Fibroblast of lung (primary cell): ENCODE measurements around the gene CDKAL1. TPM values are rescaled to one million over a fixed set of nuclear protein-coding genes. Genes with fewer than 3 reads are reported as not detected.

ENCODE experiments used
- DNase-seq, 2 donors: peaks; one replicate each; pipeline versions ENCODE4 v3.0.0 to v3.0.0-alpha.2; 2010; ENCODE audit warnings: low read depth in 2 of 2
- H2AFZ ChIP-seq: 2 replicates; pipeline ENCODE4 v1.5.1; 2012; ENCODE audit warnings: low read length, control low read depth, inconsistent platforms
- H3K27ac ChIP-seq: 2 replicates; pipeline ENCODE4 v1.5.1; 2011; ENCODE audit warnings: low read length, control low read depth; ENCODE audit not compliant: insufficient read depth
- H3K27me3 ChIP-seq: 2 replicates; pipeline ENCODE4 v1.5.1; 2011; ENCODE audit warnings: mild to moderate bottlenecking, low read length; ENCODE audit not compliant: control insufficient read depth, insufficient read depth
- H3K36me3 ChIP-seq: 2 replicates; pipeline ENCODE4 v1.5.1; 2011; ENCODE audit warnings: low read length; ENCODE audit not compliant: control insufficient read depth, insufficient read depth
- H3K4me1 ChIP-seq: 2 replicates; pipeline ENCODE4 v1.5.1; 2011; ENCODE audit warnings: low read length; ENCODE audit not compliant: control insufficient read depth, insufficient read depth; ENCODE audit errors: extremely low read depth
- H3K4me2 ChIP-seq: 2 replicates; pipeline ENCODE4 v1.5.1; 2011; ENCODE audit warnings: low read length, control low read depth; ENCODE audit not compliant: insufficient read depth; ENCODE audit errors: extremely low read depth
- H3K4me3 ChIP-seq, 4 experiments: fragments of 200-600 bp in 1 of 4; sonication (generic) in 1 of 4; replicated peaks in 1 of 4; 2 replicates each; pipeline ENCODE4 v1.5.1; 2011 to 2016; ENCODE audit warnings: low read length in 4 of 4, low read depth in 3 of 4, mild to moderate bottlenecking in 3 of 4, control low read depth in 2 of 4, inconsistent platforms in 1 of 4, mixed read lengths in 1 of 4; ENCODE audit not compliant: insufficient read depth in 1 of 4; ENCODE audit errors: control extremely low read depth in 1 of 4
- H3K79me2 ChIP-seq: 2 replicates; pipeline ENCODE4 v1.5.1; 2012; ENCODE audit warnings: mild to moderate bottlenecking, low read length, inconsistent platforms; ENCODE audit not compliant: control insufficient read depth, insufficient read depth
- H3K9ac ChIP-seq: 2 replicates; pipeline ENCODE4 v1.5.1; 2011; ENCODE audit warnings: mild to moderate bottlenecking, low read length, control low read depth; ENCODE audit not compliant: insufficient read depth
- H3K9me3 ChIP-seq: 2 replicates; pipeline ENCODE4 v1.5.1; 2012; ENCODE audit warnings: low read depth, low read length; ENCODE audit not compliant: control insufficient read depth, insufficient read depth
- H4K20me1 ChIP-seq: 2 replicates; pipeline ENCODE4 v1.5.1; 2011; ENCODE audit warnings: low read length; ENCODE audit not compliant: control insufficient read depth, insufficient read depth; ENCODE audit errors: extremely low read depth
- CTCF ChIP-seq, 2 donors: IDR thresholded peaks in 1 of 2; conservative IDR thresholded peaks in 1 of 2; 1 replicate in 1 of 2; 2 replicates in 1 of 2; pipeline ENCODE4 v1.5.1; 2011 to 2012; ENCODE audit warnings: low read length in 2 of 2, control low read depth in 1 of 2, inconsistent platforms in 1 of 2, low read depth in 1 of 2, mild to moderate bottlenecking in 1 of 2
- EZH2 ChIP-seq: IDR thresholded peaks from 2 replicates; pipeline ENCODE4 v1.5.1; 2012; ENCODE audit warnings: low read length, control low read depth, mild to moderate bottlenecking; ENCODE audit errors: missing control alignments
- polyA plus RNA-seq, 2 donors: library from polyadenylated mRNA; depleted of rRNA in 1 of 2; stranded (reverse) in 1 of 2; unstranded in 1 of 2; fragments of >200 nt; gene quantifications; 2 replicates each; pipeline ENCODE4 v1.2.1, GENCODE V29; 2011 to 2012; ENCODE audit warnings: missing spikeins in 1 of 2
- total RNA-seq: library from RNA; depleted of rRNA; stranded (reverse); fragments of >200 nt; gene quantifications from 2 replicates; pipeline ENCODE4 v1.2.1, GENCODE V29; 2014

Gene CDKAL1
- total and polyA plus RNA-seq, 2 donors (not counting 1 experiment from before 2014, with no cell fraction given): 7.4 to 15.0 TPM

GRCh38 chr6:20808439-20808838 is 274.2 kb downstream of the CDKAL1 start:
- H3K79me2 ChIP-seq: no peaks in the 10 kb centered on the region
- no peaks in the 10 kb centered on the region for H3K36me3 ChIP-seq
- H3K9ac ChIP-seq: no peak overlapping the region
- no peaks in the 10 kb centered on the region for H3K27me3 ChIP-seq
- H3K27ac ChIP-seq: no peak overlapping the region
- H4K20me1 ChIP-seq: no peaks in the 10 kb centered on the region
- no peak overlapping the region for H3K4me2 ChIP-seq
- no peak for DNase-seq
- H3K4me3 ChIP-seq: no peak overlapping the region
- peaks cover 9% of the 10 kb centered on the region for H3K4me1 ChIP-seq
- no peak overlapping the region for H2AFZ ChIP-seq
- H3K9me3 ChIP-seq: no peaks in the 10 kb centered on the region
- TF ChIP-seq CTCF (conservative IDR thresholded peaks at IDR 0.05 in 1 of 2, IDR thresholded peaks at IDR 0.05 in 1 of 2; ENCODE audit: low read depth in 1 of 2, low read length in 2 of 2): no peak
- no peak for TF ChIP-seq EZH2

DNA sequence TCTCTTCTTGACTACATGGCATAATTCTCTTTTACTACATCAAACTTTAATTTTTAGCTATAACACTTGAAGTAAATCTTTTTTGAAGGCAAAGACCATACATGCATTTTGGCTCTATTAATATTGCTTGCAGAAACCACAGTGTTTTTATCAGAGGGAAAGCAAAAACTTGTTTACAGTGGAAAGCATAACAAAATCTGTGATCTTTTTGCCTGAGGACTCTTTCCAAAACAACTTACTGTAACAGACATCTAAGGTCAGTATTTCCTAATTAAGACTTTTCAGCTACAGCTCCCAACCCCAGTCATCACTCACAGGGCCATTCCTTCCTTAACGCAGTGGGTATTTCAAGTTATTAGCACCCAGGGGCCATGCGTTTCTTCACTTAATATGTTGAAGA is 274.7 kb downstream of the CDKAL1 start:
- H3K4me2 ChIP-seq: no peak overlapping the region
- H3K9me3 ChIP-seq: no peaks in the 10 kb centered on the region
- H3K79me2 ChIP-seq: no peaks in the 10 kb centered on the region
- no peak for TF ChIP-seq CTCF (conservative IDR thresholded peaks at IDR 0.05 in 1 of 2, IDR thresholded peaks at IDR 0.05 in 1 of 2; ENCODE audit: low read depth in 1 of 2, low read length in 2 of 2)
- TF ChIP-seq EZH2: no peak
- H2AFZ ChIP-seq: no peak overlapping the region
- H4K20me1 ChIP-seq: no peaks in the 10 kb centered on the region
- H3K4me1 ChIP-seq: peaks cover 9% of the 10 kb centered on the region
- no peak overlapping the region for H3K9ac ChIP-seq
- no peaks in the 10 kb centered on the region for H3K36me3 ChIP-seq
- H3K27me3 ChIP-seq: no peaks in the 10 kb centered on the region
- DNase-seq: peak in 1 of 2 donors; percentile 47
- H3K4me3 ChIP-seq: no peak overlapping the region
- H3K27ac ChIP-seq: no peak overlapping the region

DNA sequence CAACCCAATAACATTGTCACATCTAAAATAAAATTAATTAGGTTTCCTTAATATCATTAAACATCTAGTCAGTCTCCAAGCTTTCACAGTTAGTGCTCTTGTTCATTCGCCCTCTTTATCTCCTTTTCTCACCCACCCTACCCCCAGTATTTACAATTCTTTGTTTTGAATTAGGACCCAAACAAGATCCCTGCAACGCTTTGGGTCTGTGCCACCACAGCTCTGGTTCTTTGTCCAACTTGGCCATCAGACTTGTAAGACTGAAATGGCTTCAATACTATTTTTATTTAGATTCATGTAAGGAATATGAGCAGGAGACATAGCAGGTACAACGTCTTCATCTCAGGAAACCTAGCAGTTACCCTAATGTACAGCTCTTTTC is 276.5 kb downstream of the CDKAL1 start:
- Histone ChIP-seq H3K27me3 (no peaks in the 10 kb centered on the region), H2AFZ (peak overlapping the region; percentile 78), H3K79me2 (no peaks in the 10 kb centered on the region), H3K9me3 (no peaks in the 10 kb centered on the region), H3K4me2 (peak overlapping the region; percentile 68), H3K36me3 (no peaks in the 10 kb centered on the region), H3K4me1 (peaks cover 9% of the 10 kb centered on the region), H3K27ac (peak overlapping the region; percentile 99), H4K20me1 (no peaks in the 10 kb centered on the region), H3K9ac (peak overlapping the region; percentile 55), H3K4me3 (no peak overlapping the region)
- TF ChIP-seq CTCF (conservative IDR thresholded peaks at IDR 0.05 in 1 of 2, IDR thresholded peaks at IDR 0.05 in 1 of 2; ENCODE audit: low read depth in 1 of 2, low read length in 2 of 2) (no peak), EZH2 (no peak)
- DNase-seq: peak in 1 of 2 donors; percentile 16
